Fibroblast of skin of right biceps (primary cell): ENCODE data around the gene CADM2.

Source experiments
- DNase-seq: peaks from one replicate; pipeline ENCODE4 v3.0.0-alpha.2; 2013

The CADM2 gene

GRCh38 chr3:84985795-84986194 is 27.0 kb downstream of the CADM2 start:
- DNase-seq, result no peak

- DNase-seq, result no peak
Observed at GRCh38 chr3:84987706-84988504, 29.1 kb downstream of the CADM2 start.

GRCh38 chr3:84989102-84989501 is 30.3 kb downstream of the CADM2 start:
- no peak for DNase-seq

- no peak for DNase-seq
Observed at GRCh38 chr3:84991422-84991900, 32.7 kb downstream of the CADM2 start.

- DNase-seq, result no peak
Observed at GRCh38 chr3:84993956-84994355, 35.2 kb downstream of the CADM2 start.

- DNase-seq, result no peak
Observed at GRCh38 chr3:84998545-84998944, 39.8 kb downstream of the CADM2 start.

GRCh38 chr3:85003479-85003878 is 44.7 kb downstream of the CADM2 start:
- DNase-seq, result no peak

GRCh38 chr3:85004147-85004546 is 45.4 kb downstream of the CADM2 start:
- no peak for DNase-seq

- no peak for DNase-seq
Observed at GRCh38 chr3:85005946-85006345, 47.2 kb downstream of the CADM2 start.

GRCh38 chr3:85007195-85008094 is 48.7 kb downstream of the CADM2 start:
- no peak for DNase-seq

GRCh38 chr3:85020828-85021227 is 62.0 kb downstream of the CADM2 start:
- DNase-seq, result no peak

- DNase-seq, result no peak
Observed at GRCh38 chr3:85030052-85030451, 71.3 kb downstream of the CADM2 start.

- no peak for DNase-seq
Observed at GRCh38 chr3:85037203-85037602, 78.4 kb downstream of the CADM2 start.

- no peak for DNase-seq
Observed at GRCh38 chr3:85041001-85041400, 82.2 kb downstream of the CADM2 start.

- no peak for DNase-seq
Observed at GRCh38 chr3:85041562-85042055, 82.8 kb downstream of the CADM2 start.

- no peak for DNase-seq
Observed at GRCh38 chr3:85050821-85051220, 92.0 kb downstream of the CADM2 start.

- DNase-seq, result no peak
Observed at GRCh38 chr3:85051786-85052185, 93.0 kb downstream of the CADM2 start.

- DNase-seq, result no peak
Observed at GRCh38 chr3:85053626-85054025, 94.8 kb downstream of the CADM2 start.

GRCh38 chr3:85054579-85054978 is 95.8 kb downstream of the CADM2 start:
- DNase-seq, result no peak

GRCh38 chr3:85068911-85069310 is 110.1 kb downstream of the CADM2 start:
- DNase-seq, result no peak

GRCh38 chr3:85074003-85074402 is 115.2 kb downstream of the CADM2 start:
- no peak for DNase-seq

- no peak for DNase-seq
Observed at GRCh38 chr3:85075663-85076062, 116.9 kb downstream of the CADM2 start.

- DNase-seq, result no peak
Observed at GRCh38 chr3:85077018-85077417, 118.2 kb downstream of the CADM2 start.
